K562 (cell line): ENCODE data around the gene SORCS2. TPM values are rescaled to one million over a fixed set of nuclear protein-coding genes. Genes with fewer than 3 reads are reported as not detected.

ENCODE experiments used
- ATAC-seq: fragments of 200-7000 bp; cut with Tn5 transposase; 3 replicates; pipeline ENCODE4 v1.9.1; 2020; ENCODE audit warnings: moderate library complexity
- BruUV-seq: library from RNA; stranded (reverse); fragments of 400-500 nt; replicated peaks from 2 replicates; lab custom pipeline; 2021; lab: Mats Ljungman, UMichigan
- CTCF ChIA-PET: fragments of 300-600 bp; formaldehyde crosslinking; extraction: SDS; loops from one replicate; lab custom pipeline; 2021; ENCODE audit warnings: low intra/inter-chr PET ratio; lab: Yijun Ruan, JAX
- POLR2A ChIA-PET: fragments of 300-600, 350-650 bp; sonication (Branson Sonifier 250); formaldehyde crosslinking; extraction: SDS; loops from one replicate; lab custom pipeline; 2021; ENCODE audit warnings: antibody characterized with exemption, inconsistent platforms; lab: Yijun Ruan, JAX
- DNase-seq, 4 experiments: peaks; one replicate each; pipeline versions ENCODE4 v3.0.0 to v3.0.0-alpha.2; 2011 to 2018; ENCODE audit warnings: low spot score in 3 of 4, mixed read lengths in 3 of 4; ENCODE audit errors: extremely low read depth in 1 of 4
- FAIRE-seq: peaks from 2 replicates; lab custom pipeline; 2011; peaks lifted over from hg19 to GRCh38; lab: Jason Lieb, UNC
- H2AFZ ChIP-seq: 2 replicates; pipeline ENCODE4 v1.6.0; 2011; ENCODE audit warnings: low read depth, low read length, control low read depth, inconsistent platforms
- H3K27ac ChIP-seq: fragments of 200-600 bp; 3 replicates; pipeline ENCODE4 v1.8.0; 2011; ENCODE audit warnings: low read depth, mild to moderate bottlenecking, control low read depth, inconsistent platforms, low read length, moderate library complexity, mixed read lengths; ENCODE audit errors: extremely low read depth
- H3K27me3 ChIP-seq, 2 experiments: fragments of 300-600 bp in 1 of 2; 2 replicates in 1 of 2; 3 replicates in 1 of 2; pipeline versions ENCODE4 v1.6.0 to v1.8.0; 2011; ENCODE audit warnings: inconsistent platforms in 2 of 2, low read length in 2 of 2, mild to moderate bottlenecking in 1 of 2, mixed read lengths in 1 of 2, moderate library complexity in 1 of 2; ENCODE audit not compliant: control insufficient read depth in 2 of 2, insufficient read depth in 2 of 2
- H3K36me3 ChIP-seq: fragments of 300-600 bp; 3 replicates; pipeline ENCODE4 v1.8.0; 2011; ENCODE audit warnings: mild to moderate bottlenecking, low read length, inconsistent platforms; ENCODE audit not compliant: control insufficient read depth, insufficient read depth
- H3K4me1 ChIP-seq, 2 experiments: fragments of 200-600 bp in 1 of 2; replicated peaks in 1 of 2; 2 replicates in 1 of 2; 3 replicates in 1 of 2; pipeline versions ENCODE4 v1.5.1 to v1.8.0; 2011; ENCODE audit warnings: inconsistent platforms in 2 of 2, low read length in 2 of 2, mild to moderate bottlenecking in 1 of 2, mixed read lengths in 1 of 2, moderate library complexity in 1 of 2; ENCODE audit not compliant: control insufficient read depth in 2 of 2, insufficient read depth in 2 of 2
- H3K4me2 ChIP-seq: 2 replicates; pipeline ENCODE4 v1.6.1; 2011; ENCODE audit warnings: low read length, control low read depth, inconsistent platforms, mixed read lengths; ENCODE audit not compliant: insufficient read depth
- H3K4me3 ChIP-seq: fragments of 200-600 bp; sonication (generic), shearing (Covaris generic); 2 replicates; pipeline ENCODE4 v1.5.1; 2016; ENCODE audit warnings: control low read depth, inconsistent platforms
- H3K79me2 ChIP-seq: fragments of 200-600 bp; 3 replicates; pipeline ENCODE4 v1.8.0; 2011; ENCODE audit warnings: low read length, inconsistent platforms; ENCODE audit not compliant: control insufficient read depth, insufficient read depth
- H3K9ac ChIP-seq, 2 experiments: 2 replicates each; pipeline versions ENCODE4 v1.6.0 to v1.6.1; 2011; ENCODE audit warnings: low read depth in 2 of 2, low read length in 2 of 2, control low read depth in 1 of 2, inconsistent platforms in 1 of 2, mild to moderate bottlenecking in 1 of 2, mixed read lengths in 1 of 2; ENCODE audit not compliant: insufficient read depth in 1 of 2
- H3K9me1 ChIP-seq: one replicate; pipeline ENCODE4 v1.6.0; 2011; ENCODE audit warnings: inconsistent platforms, mild to moderate bottlenecking, low read length, moderate library complexity; ENCODE audit not compliant: control insufficient read depth, insufficient read depth
- H3K9me3 ChIP-seq: replicated peaks from 2 replicates; pipeline ENCODE4 v1.5.1; 2011; ENCODE audit warnings: low read depth, low read length, inconsistent platforms; ENCODE audit not compliant: control insufficient read depth, insufficient read depth
- H4K20me1 ChIP-seq: replicated peaks from 2 replicates; pipeline ENCODE4 v1.6.1; 2011; ENCODE audit warnings: low read length, inconsistent platforms, mixed read lengths; ENCODE audit not compliant: control insufficient read depth, insufficient read depth
- EP300 ChIP-seq: IDR thresholded peaks from 2 replicates; pipeline ENCODE4 v1.6.1; 2012; ENCODE audit warnings: low read length, improper control_type of control experiment
- LCOR ChIP-seq: sonication (generic); formaldehyde crosslinking; IDR thresholded peaks from 2 replicates; pipeline ENCODE4 v1.8.0; 2022; ENCODE audit warnings: mild to moderate bottlenecking, missing genetic modification reagents
- TBL1XR1 ChIP-seq, 2 experiments: IDR thresholded peaks; 2 replicates each; pipeline ENCODE4 v1.6.1; 2012; ENCODE audit warnings: improper control_type of control experiment in 2 of 2, low read length in 2 of 2, mild to moderate bottlenecking in 1 of 2
- THRA ChIP-seq: fragments of 450-650 bp; IDR thresholded peaks from 2 replicates; pipeline ENCODE4 v1.6.1; 2017; ENCODE audit warnings: mild to moderate bottlenecking, moderate library complexity
- ZBED1 ChIP-seq: IDR thresholded peaks from 2 replicates; pipeline ENCODE4 v1.6.1; 2014
- ZFP91 ChIP-seq: sonication (generic); formaldehyde crosslinking; IDR thresholded peaks from 2 replicates; pipeline ENCODE4 v1.8.0; 2022; ENCODE audit warnings: mild to moderate bottlenecking, missing genetic modification reagents
- ZNF431 ChIP-seq: sonication (generic); formaldehyde crosslinking; IDR thresholded peaks from 2 replicates; pipeline ENCODE4 v1.8.0; 2022; ENCODE audit warnings: mild to moderate bottlenecking, missing genetic modification reagents
- WGBS: fragments of 100-300 bp; shearing (Covaris generic); methylation state at CpG from one replicate; pipeline ENCODE4 v1.1.6; 2016; ENCODE audit warnings: low coverage, mixed read lengths; ENCODE audit not compliant: insufficient coverage; ENCODE audit errors: missing lambda C conversion rate; 5-methylcytosine and 5-hydroxymethylcytosine counted together
- in situ Hi-C: fragments of 300-500 bp; cut with MboI; formaldehyde crosslinking; loops from 4 replicates; pipeline ENCODE4 v1.15.0; 2018; ENCODE audit warnings: inconsistent platforms, mixed read lengths
- intact Hi-C: fragments of 100-400 bp; cut with micrococcal nuclease; formaldehyde crosslinking; loops from 2 replicates; pipeline ENCODE4 v1.14.2; 2022
- polyA plus RNA-seq, 8 experiments: library from polyadenylated mRNA; depleted of rRNA in 4 of 8; stranded (reverse) in 5 of 8; unstranded in 3 of 8; fragments of >200 nt; fragmentation: Nextera tagmentation in 2 of 8; fragmentation: Illumina TruSeq in 1 of 8; extraction: Ambion mirVana in 2 of 8; extraction: Trizol in 1 of 8; gene quantifications; 2 replicates each; pipeline versions ENCODE4 v1.2.1 to v1.2.3, GENCODE V29; 2011 to 2014; ENCODE audit warnings: inconsistent platforms in 1 of 8, missing spikeins in 1 of 8
- total RNA-seq, 7 experiments: library from RNA; depleted of rRNA in 6 of 7; stranded (reverse); fragments of >200 nt in 6 of 7; fragmentation: Illumina TruSeq in 2 of 7; extraction: Trizol in 2 of 7; gene quantifications; 2 replicates each; pipeline versions ENCODE4 v1.2.1 to v1.2.3, GENCODE V29; 2011 to 2021; ENCODE audit warnings: low replicate concordance in 1 of 7
- TF ChIP-seq, protein P1 (sequence below): sonication (generic); formaldehyde crosslinking; IDR thresholded peaks from 2 replicates; pipeline ENCODE4 v1.8.0; 2022; ENCODE audit warnings: mild to moderate bottlenecking, missing genetic modification reagents
- TF ChIP-seq, protein P2 (sequence below): IDR thresholded peaks from 3 replicates; pipeline ENCODE4 v1.6.1; 2011; ENCODE audit warnings: borderline replicate concordance, mild to moderate bottlenecking, moderate library complexity; ENCODE audit not compliant: insufficient read length; ENCODE audit errors: extremely low read depth

SORCS2 gene
- total and polyA plus RNA-seq, 9 of the 15 experiments (the other 6 are each of a cell fraction or from before 2014, with no cell fraction given) = not detected

DNA sequence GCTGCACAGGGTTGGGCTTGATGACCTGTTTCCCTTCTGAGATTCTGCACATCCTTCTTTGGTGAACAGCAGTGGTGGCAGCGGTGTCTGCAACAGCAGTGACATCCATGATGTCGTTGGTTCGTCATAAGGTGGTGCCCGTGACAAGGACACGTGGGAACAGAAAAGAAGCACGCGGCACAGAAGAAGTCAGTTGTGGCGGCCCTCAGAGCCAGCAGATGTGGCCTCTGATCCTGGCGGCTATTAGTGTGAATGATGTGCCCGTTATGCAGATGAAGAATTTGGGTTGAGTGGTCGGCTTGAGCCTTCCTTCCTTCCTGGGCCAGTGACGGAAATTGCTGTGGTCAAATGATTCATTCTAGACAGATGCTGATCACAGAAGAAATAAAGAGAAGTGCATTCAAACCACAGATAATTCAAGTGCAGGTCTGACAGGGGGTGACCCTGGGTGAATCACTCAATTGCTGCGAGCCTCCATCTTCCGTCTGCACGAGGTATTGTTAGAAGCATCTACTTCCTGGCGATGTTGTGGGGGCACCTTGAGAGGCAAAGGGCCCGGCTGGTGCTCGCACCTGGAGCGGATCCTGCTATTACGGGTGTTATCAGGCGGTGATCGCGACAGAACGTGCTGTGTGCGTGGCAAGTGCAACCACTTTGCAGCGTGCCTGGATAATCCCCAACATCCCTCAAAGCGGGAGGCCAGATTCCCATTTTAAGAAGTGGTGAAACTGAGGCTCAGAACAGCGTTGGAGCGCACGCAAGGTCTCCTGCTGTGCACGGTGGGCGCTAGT lies 457.6 kb downstream of the SORCS2 start:
- Histone ChIP-seq H3K36me3 (no peaks in the 10 kb centered on the region), H3K9me1 (no peaks in the 10 kb centered on the region), H3K79me2 (no peaks in the 10 kb centered on the region), H3K4me2 (no peak overlapping the region), H3K4me3 (no peak overlapping the region), H3K9ac (no peak overlapping the region), H3K9me3 (no peaks in the 10 kb centered on the region), H2AFZ (no peak overlapping the region), H3K4me1 (peaks cover 3% of the 10 kb centered on the region in 2 experiments; a peak in 1 of 5 replicates), H4K20me1 (0 out of 2 replicates have a peak, but pooled peaks cover 5% of the 10 kb centered on the region), H3K27ac (no peak overlapping the region), H3K27me3 (peaks cover 3 to 30% of the 10 kb centered on the region in 2 experiments; a peak in 3 of 5 replicates)
- DNase-seq (peak in 2 of 4 experiments; percentile 23 to 27), FAIRE-seq (no peak), ATAC-seq (no peak; the same call in 2 of the 3 replicates)
- ChIA-PET CTCF (no interaction called here), POLR2A (no interaction called here)
- in situ Hi-C loops (no loop called here), intact Hi-C loops (no loop called here)
- WGBS = 18% methylated on average over 32 of the region's 32 CpGs
- no TSS peak for BruUV-seq
- TF ChIP-seq LCOR (CRISPR knock-in tag) (peak; percentile 64; the same call in 1 of the 2 replicates), ZBED1 (no peak), THRA (no peak), EP300 (peak; percentile 14; the same call in 1 of the 2 replicates), TBL1XR1 (IDR thresholded peaks at IDR 0.05; ENCODE audit: low read length in 2 of 2) (no peak), ZNF431 (CRISPR knock-in tag) (0 out of 2 replicates have a peak, but pooled peaks have one; percentile 12), ZFP91 (no peak)
- TF ChIP-seq, protein P1, sequence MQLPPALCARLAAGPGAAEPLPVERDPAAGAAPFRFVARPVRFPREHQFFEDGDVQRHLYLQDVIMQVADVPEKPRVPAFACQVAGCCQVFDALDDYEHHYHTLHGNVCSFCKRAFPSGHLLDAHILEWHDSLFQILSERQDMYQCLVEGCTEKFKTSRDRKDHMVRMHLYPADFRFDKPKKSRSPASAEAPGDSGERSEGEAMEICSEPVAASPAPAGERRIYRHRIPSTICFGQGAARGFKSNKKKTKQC (CRISPR knock-in tag) = 0 out of 2 replicates have a peak, but pooled peaks have one; percentile 24
- TF ChIP-seq, protein P2, sequence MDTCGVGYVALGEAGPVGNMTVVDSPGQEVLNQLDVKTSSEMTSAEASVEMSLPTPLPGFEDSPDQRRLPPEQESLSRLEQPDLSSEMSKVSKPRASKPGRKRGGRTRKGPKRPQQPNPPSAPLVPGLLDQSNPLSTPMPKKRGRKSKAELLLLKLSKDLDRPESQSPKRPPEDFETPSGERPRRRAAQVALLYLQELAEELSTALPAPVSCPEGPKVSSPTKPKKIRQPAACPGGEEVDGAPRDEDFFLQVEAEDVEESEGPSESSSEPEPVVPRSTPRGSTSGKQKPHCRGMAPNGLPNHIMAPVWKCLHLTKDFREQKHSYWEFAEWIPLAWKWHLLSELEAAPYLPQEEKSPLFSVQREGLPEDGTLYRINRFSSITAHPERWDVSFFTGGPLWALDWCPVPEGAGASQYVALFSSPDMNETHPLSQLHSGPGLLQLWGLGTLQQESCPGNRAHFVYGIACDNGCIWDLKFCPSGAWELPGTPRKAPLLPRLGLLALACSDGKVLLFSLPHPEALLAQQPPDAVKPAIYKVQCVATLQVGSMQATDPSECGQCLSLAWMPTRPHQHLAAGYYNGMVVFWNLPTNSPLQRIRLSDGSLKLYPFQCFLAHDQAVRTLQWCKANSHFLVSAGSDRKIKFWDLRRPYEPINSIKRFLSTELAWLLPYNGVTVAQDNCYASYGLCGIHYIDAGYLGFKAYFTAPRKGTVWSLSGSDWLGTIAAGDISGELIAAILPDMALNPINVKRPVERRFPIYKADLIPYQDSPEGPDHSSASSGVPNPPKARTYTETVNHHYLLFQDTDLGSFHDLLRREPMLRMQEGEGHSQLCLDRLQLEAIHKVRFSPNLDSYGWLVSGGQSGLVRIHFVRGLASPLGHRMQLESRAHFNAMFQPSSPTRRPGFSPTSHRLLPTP = no peak
